ENCODE measurements around the gene NTM.

NTM gene

GRCh38 chr11:131664293-131664692 is 293.9 kb downstream of the NTM start:
- H3K27me3 ChIP-seq (ENCODE audit: insufficient read depth, low read length) = no peaks in the 10 kb centered on the region
- TF ChIP-seq CTCF (IDR thresholded peaks at IDR 0.05; ENCODE audit: low read length) = no peak
- no peak for TF ChIP-seq EZH2 (IDR thresholded peaks at IDR 0.05; ENCODE audit: borderline replicate concordance, low read length)
- H3K27ac ChIP-seq (ENCODE audit: low read depth, low read length, poor library complexity, severe bottlenecking) = no peak overlapping the region
- H4K20me1 ChIP-seq (ENCODE audit: insufficient read depth, low read length) = no peaks in the 10 kb centered on the region
- no peaks in the 10 kb centered on the region for H3K79me2 ChIP-seq (ENCODE audit: insufficient read depth, low read length)
- no peak overlapping the region for H2AFZ ChIP-seq (ENCODE audit: low read length)
- no peak overlapping the region for H3K4me2 ChIP-seq (ENCODE audit: low read length)
- H3F3A ChIP-seq (ENCODE audit: insufficient read depth, low read length) = no peaks in the 10 kb centered on the region
- H3K4me1 ChIP-seq (ENCODE audit: insufficient read depth, low read length, severe bottlenecking) = no peaks in the 10 kb centered on the region
- H3K4me3 ChIP-seq (ENCODE audit: low read depth, low read length, poor library complexity, severe bottlenecking) = no peak overlapping the region
- no peaks in the 10 kb centered on the region for H3K9me2 ChIP-seq (ENCODE audit: low read depth, low read length)
- no peaks in the 10 kb centered on the region for H3K36me3 ChIP-seq (ENCODE audit: insufficient read depth, low read length)
- H3K9me3 ChIP-seq (ENCODE audit: low read length) = no peaks in the 10 kb centered on the region
- H3K9ac ChIP-seq (ENCODE audit: low read length) = no peak overlapping the region

GRCh38 chr11:131664816-131665215 is 294.4 kb downstream of the NTM start:
- Histone ChIP-seq H3K4me1 (ENCODE audit: insufficient read depth, low read length, severe bottlenecking) (no peaks in the 10 kb centered on the region), H3K4me2 (ENCODE audit: low read length) (no peak overlapping the region)
- TF ChIP-seq CTCF (IDR thresholded peaks at IDR 0.05; ENCODE audit: low read length) = no peak

DNA sequence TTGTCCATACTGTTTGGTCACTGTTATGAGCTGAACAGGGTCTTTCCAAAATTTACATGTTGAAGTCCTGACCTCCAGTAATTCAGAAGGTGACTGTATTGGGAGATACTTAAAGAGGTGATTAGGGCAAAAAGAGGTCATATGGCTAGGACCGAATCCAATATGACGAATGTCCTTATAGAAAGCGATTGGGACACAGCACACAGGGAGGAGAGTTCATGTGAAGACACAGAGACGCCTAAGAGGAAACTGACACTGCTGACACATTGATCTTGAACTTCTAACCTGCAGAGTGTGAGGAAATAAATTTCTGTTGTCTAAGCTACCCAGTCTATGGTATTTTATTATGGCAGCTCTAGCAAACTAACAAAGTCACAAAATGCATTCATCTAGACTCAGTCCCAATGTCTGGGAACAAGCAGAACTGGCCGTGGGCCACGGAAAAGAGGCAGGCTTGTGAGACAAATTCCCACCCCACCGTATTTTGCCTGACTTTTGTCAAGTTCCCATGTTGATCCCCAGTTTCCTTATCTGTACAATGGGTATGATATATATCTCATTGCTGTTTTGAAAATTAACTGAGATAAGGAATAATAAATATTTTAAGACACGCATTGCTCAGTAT is 295.0 kb downstream of the NTM start:
- H3K4me1 ChIP-seq (ENCODE audit: insufficient read depth, low read length, severe bottlenecking) = no peaks in the 10 kb centered on the region

More at GRCh38 chr11:131664816-131665215, 294.4 kb downstream of the NTM start:
- H2AFZ ChIP-seq (ENCODE audit: low read length) = no peak overlapping the region
- H3K9ac ChIP-seq (ENCODE audit: low read length) = no peak overlapping the region
- H3F3A ChIP-seq (ENCODE audit: insufficient read depth, low read length) = no peaks in the 10 kb centered on the region
- no peaks in the 10 kb centered on the region for H3K9me3 ChIP-seq (ENCODE audit: low read length)
- H3K27ac ChIP-seq (ENCODE audit: low read depth, low read length, poor library complexity, severe bottlenecking) = no peak overlapping the region
- no peaks in the 10 kb centered on the region for H4K20me1 ChIP-seq (ENCODE audit: insufficient read depth, low read length)
- H3K79me2 ChIP-seq (ENCODE audit: insufficient read depth, low read length) = no peaks in the 10 kb centered on the region
- H3K9me2 ChIP-seq (ENCODE audit: low read depth, low read length) = no peaks in the 10 kb centered on the region
- H3K4me3 ChIP-seq (ENCODE audit: low read depth, low read length, poor library complexity, severe bottlenecking) = no peak overlapping the region
- no peaks in the 10 kb centered on the region for H3K27me3 ChIP-seq (ENCODE audit: insufficient read depth, low read length)
- no peaks in the 10 kb centered on the region for H3K36me3 ChIP-seq (ENCODE audit: insufficient read depth, low read length)

More for the DNA sequence above, 295.0 kb downstream of the NTM start:
- Histone ChIP-seq H3K9ac (ENCODE audit: low read length) (no peak overlapping the region), H4K20me1 (ENCODE audit: insufficient read depth, low read length) (no peaks in the 10 kb centered on the region), H3K27me3 (ENCODE audit: insufficient read depth, low read length) (no peaks in the 10 kb centered on the region), H3K4me2 (ENCODE audit: low read length) (no peak overlapping the region), H3K79me2 (ENCODE audit: insufficient read depth, low read length) (no peaks in the 10 kb centered on the region), H3K36me3 (ENCODE audit: insufficient read depth, low read length) (no peaks in the 10 kb centered on the region), H2AFZ (ENCODE audit: low read length) (no peak overlapping the region), H3K27ac (ENCODE audit: low read depth, low read length, poor library complexity, severe bottlenecking) (no peak overlapping the region), H3K9me3 (ENCODE audit: low read length) (no peaks in the 10 kb centered on the region), H3K4me3 (ENCODE audit: low read depth, low read length, poor library complexity, severe bottlenecking) (no peak overlapping the region), H3K9me2 (ENCODE audit: low read depth, low read length) (no peaks in the 10 kb centered on the region), H3F3A (ENCODE audit: insufficient read depth, low read length) (no peaks in the 10 kb centered on the region)
- no peak for TF ChIP-seq EZH2 (IDR thresholded peaks at IDR 0.05; ENCODE audit: borderline replicate concordance, low read length)
- no peak for TF ChIP-seq CTCF (IDR thresholded peaks at IDR 0.05; ENCODE audit: low read length)

Measured in OCI-LY1 (cell line).